ENCODE data around the gene AP5Z1.

AP5Z1 gene

DNA sequence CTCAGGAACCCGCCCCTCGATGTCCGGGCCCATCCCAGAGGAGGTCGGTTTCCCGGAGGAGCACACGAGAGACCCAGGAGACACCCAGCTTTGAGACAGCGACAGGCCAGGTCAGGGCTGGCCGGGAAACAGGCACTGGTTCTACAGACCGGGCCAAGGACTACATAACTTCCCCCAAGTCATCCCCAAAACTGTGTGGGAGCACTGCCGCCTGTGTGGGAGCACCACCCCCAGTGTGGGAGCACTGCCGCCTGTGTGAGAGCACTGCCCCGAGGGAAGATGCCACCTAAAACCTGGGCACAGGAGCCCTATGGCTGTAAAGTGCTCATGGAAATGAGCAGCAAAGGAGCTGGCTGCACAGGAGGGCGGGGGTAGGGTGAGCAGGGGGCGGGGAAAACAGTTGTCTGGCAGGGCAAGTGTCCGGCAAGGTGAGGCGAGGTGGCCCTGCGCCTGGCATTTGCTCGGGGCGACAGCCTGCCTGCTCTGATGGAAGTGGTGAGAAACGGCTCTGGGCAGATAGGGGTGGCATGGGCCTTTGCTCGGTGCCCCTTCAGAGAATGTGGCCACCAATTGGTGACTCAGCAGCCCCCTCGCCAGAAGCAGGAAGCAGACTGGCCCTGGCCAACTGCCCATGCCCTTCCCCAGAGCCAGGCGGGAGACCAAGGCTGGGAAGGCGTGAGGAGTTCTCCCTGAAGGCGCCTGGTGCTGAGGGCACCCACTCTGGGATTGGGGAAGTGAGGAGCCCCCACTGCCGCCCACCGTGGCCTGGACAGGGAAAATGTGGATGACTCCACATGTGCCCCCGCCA lies 60.2 kb downstream of the AP5Z1 start:
- H3K4me3 ChIP-seq (ENCODE audit: low read depth, low read length): no peak overlapping the region
- TF ChIP-seq CTCF (IDR thresholded peaks at IDR 0.05; ENCODE audit: low read depth, low read length): no peak
- DNase-seq (ENCODE audit: low read depth, low spot score): no peak
- in situ Hi-C loops (cut with HindIII; ENCODE audit: low sequenced_read_pairs): no loop called here

DNA sequence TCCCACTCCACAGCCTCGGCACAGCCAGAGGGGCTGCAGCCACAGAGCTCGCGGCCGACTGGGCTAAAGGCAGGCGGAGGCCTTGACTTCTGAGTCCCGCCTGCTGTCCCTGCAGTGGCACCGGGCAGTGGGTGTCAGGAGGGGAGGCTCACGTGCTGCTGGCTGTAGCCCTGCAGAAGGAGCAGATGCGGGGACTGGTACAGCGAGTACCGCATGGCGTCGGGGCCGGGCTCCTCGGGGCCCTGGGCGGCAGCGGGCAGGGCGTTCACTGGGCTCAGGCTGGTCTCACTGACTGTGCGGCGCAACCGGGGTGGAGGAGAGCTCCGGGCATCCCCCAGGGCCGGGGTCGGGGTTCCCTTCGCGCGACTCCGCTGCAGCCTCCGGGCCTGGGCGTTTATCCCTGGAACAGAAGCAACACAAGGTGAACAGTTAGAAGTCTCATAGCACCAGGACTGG lies 60.8 kb downstream of the AP5Z1 start:
- in situ Hi-C loops (cut with HindIII; ENCODE audit: low sequenced_read_pairs): no loop called here
- TF ChIP-seq CTCF (IDR thresholded peaks at IDR 0.05; ENCODE audit: low read depth, low read length): no peak
- no peak overlapping the region for H3K4me3 ChIP-seq (ENCODE audit: low read depth, low read length)
- no peak for DNase-seq (ENCODE audit: low read depth, low spot score)

DNA sequence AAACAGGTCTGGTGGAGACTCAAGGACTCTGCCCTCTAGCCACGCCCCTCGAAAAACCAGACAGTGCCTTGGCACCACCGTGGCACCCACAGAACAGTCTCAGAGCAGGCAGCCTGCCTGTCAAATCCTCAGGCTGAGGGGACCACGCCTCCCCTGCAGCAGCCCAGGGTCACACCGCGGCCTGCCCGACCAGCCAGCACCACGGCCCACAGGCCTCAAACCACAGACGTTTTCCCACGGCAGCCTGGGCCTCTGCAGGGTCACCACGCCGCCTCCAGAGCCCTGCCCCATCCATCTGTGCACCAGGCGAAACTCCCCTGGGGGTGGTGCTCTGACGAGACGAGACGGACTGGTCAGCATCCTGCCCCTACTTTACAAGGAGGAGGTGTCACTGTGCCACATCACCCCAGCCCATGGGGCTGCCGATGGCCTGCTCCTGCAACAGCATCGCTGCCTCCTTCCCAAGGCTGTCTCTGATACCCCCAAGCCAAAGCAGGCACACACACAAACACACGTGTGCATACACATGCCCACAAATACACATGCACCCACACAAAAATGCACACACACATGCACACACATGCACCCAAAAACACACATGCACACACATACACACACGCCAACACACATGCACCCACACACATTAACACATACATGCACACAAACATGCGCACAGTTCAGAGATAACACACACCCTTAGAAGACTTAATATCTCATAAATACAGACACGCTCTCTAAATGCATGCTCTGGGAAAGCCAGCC lies 61.8 kb downstream of the AP5Z1 start:
- no peak for TF ChIP-seq CTCF (IDR thresholded peaks at IDR 0.05; ENCODE audit: low read depth, low read length)
- in situ Hi-C loops (cut with HindIII; ENCODE audit: low sequenced_read_pairs): no loop called here
- DNase-seq (ENCODE audit: low read depth, low spot score): no peak
- H3K4me3 ChIP-seq (ENCODE audit: low read depth, low read length): no peak overlapping the region

- H3K4me3 ChIP-seq (ENCODE audit: low read depth, low read length): no peak overlapping the region
- DNase-seq (ENCODE audit: low read depth, low spot score): no peak
- TF ChIP-seq CTCF (IDR thresholded peaks at IDR 0.05; ENCODE audit: low read depth, low read length): no peak
- in situ Hi-C loops (cut with HindIII; ENCODE audit: low sequenced_read_pairs): no loop called here
Observed at GRCh38 chr7:4837803-4838625, 62.6 kb downstream of the AP5Z1 start.

- TF ChIP-seq CTCF (IDR thresholded peaks at IDR 0.05; ENCODE audit: low read depth, low read length): no peak
- no peak overlapping the region for H3K4me3 ChIP-seq (ENCODE audit: low read depth, low read length)
- no peak for DNase-seq (ENCODE audit: low read depth, low spot score)
- in situ Hi-C loops (cut with HindIII; ENCODE audit: low sequenced_read_pairs): no loop called here
Observed at GRCh38 chr7:4838626-4839334, 63.4 kb downstream of the AP5Z1 start.

DNA sequence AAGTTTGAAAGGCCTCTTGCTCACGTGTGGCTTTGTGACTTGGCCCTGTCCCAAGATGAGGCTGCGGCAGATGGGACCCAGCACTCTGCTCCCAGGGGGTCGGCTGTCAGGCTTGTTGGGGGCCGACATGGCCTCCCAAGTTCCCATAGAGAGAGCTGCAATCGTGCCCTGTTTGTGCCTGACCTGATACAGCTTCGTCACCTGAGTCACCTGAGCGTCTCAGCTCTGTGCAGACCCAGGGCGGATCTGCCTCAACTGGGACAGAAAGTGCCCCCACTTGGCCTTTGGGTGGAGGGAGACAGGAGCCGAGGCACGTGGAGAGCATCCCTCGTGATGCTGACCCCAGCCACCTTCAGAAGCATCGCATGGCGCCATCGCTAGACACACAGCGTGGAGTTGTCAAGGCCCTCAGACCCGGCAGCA lies 64.7 kb downstream of the AP5Z1 start:
- no peak for DNase-seq (ENCODE audit: low read depth, low spot score)
- in situ Hi-C loops (cut with HindIII; ENCODE audit: low sequenced_read_pairs): no loop called here

More for the DNA sequence above, 64.7 kb downstream of the AP5Z1 start:
- no peak for TF ChIP-seq CTCF (IDR thresholded peaks at IDR 0.05; ENCODE audit: low read depth, low read length)
- H3K4me3 ChIP-seq (ENCODE audit: low read depth, low read length): no peak overlapping the region

All from astrocyte of the spinal cord (primary cell).